Measurements from ENCODE around the gene CT45A9.
"Not testable (repeated sequence)": the region's sequence is repeated elsewhere in the genome, so short reads cannot be mapped to it uniquely, and the experiment has no call there.

Gene CT45A9

GRCh38 chrX:135871712-135872111 is at the start of gene CT45A9:
CT45A9 (minus strand) TSS chrX:135871812; CDS start chrX:135868061, 3,751 bp downstream.
- DNase-seq = not testable (repeated sequence)

- DNase-seq = not testable (repeated sequence)
Observed at GRCh38 chrX:135920516-135920915, 48.9 kb upstream of the CT45A9 start.

- no peak for DNase-seq
Observed at GRCh38 chrX:135914404-135914803, 42.8 kb upstream of the CT45A9 start.

- no peak for DNase-seq
Observed at GRCh38 chrX:135910251-135910650, 38.6 kb upstream of the CT45A9 start.

GRCh38 chrX:135893294-135893817 is 21.7 kb upstream of the CT45A9 start, which contains the start of the genes CT45A10 and SAGE1:
CT45A10 (minus strand) TSS chrX:135893444; CDS start chrX:135885344, 8,100 bp downstream.
SAGE1 (plus strand) TSS chrX:135893716; CDS start chrX:135896243, 2,527 bp downstream.
- DNase-seq = no peak

- DNase-seq = no peak
Observed at GRCh38 chrX:135892781-135893180, 21.2 kb upstream of the CT45A9 start.

- no peak for DNase-seq
Observed at GRCh38 chrX:135890087-135890585, 18.5 kb upstream of the CT45A9 start.

GRCh38 chrX:135888976-135889375 is 17.4 kb upstream of the CT45A9 start:
- DNase-seq = not testable (repeated sequence)

- not testable (repeated sequence) for DNase-seq
Observed at GRCh38 chrX:135888230-135888629, 16.6 kb upstream of the CT45A9 start.

GRCh38 chrX:135882741-135883140 is 11.1 kb upstream of the CT45A9 start:
- not testable (repeated sequence) for DNase-seq

- not testable (repeated sequence) for DNase-seq
Observed at GRCh38 chrX:135854438-135854837, 17.2 kb downstream of the CT45A9 start, which contains the start of gene CT45A8. CT45A8 (minus strand) TSS chrX:135854538; CDS start chrX:135850783, 3,755 bp downstream.

- DNase-seq = not testable (repeated sequence)
Observed at GRCh38 chrX:135837180-135837579, 34.4 kb downstream of the CT45A9 start, which contains the start of gene CT45A7. CT45A7 (minus strand) TSS chrX:135837280; CDS start chrX:135833533, 3,747 bp downstream.

- not testable (repeated sequence) for DNase-seq
Observed at GRCh38 chrX:135819912-135820311, 51.7 kb downstream of the CT45A9 start, which contains the start of gene CT45A2. CT45A2 (minus strand) TSS chrX:135820012; CDS start chrX:135816265, 3,747 bp downstream.

Data from nucleus accumbens (tissue), 56 donors.